Measurements from ENCODE around the gene TTC7B. TPM values are rescaled to one million over a fixed set of nuclear protein-coding genes. Genes with fewer than 3 reads are reported as not detected.

The TTC7B gene
- polyA plus RNA-seq, 1 donor (not counting 4 experiments of a cell fraction or from before 2014, with no cell fraction given), result 21.4 TPM

DNA sequence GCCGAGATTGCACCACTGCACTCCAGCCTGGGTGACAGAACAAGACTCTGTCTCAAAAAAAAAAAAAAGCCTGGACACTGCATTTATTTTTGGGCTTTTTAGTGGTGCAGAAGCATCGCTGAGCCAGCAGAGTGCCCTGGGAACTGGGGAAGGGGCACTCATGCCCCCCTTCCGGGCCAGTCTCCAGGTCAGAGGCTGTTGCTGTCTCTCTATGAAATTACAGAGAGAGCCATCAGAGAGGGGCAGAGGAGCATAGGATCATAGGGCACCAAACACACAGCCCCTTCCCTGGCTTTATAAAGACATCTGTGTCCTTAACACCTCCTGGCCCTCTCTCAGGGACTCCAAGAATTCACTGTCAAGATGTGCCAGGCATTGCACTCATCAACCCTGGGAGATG, 223.6 kb downstream of the TTC7B start:
- no peaks in the 10 kb centered on the region for H3K27me3 ChIP-seq (ENCODE audit: control insufficient read depth, extremely low read depth, insufficient read depth, low read length)
- dilution Hi-C loops (cut with MboI; ENCODE audit: extremely low pct_ligation_motif_present, low sequenced_read_pairs), result no loop called here

DNA sequence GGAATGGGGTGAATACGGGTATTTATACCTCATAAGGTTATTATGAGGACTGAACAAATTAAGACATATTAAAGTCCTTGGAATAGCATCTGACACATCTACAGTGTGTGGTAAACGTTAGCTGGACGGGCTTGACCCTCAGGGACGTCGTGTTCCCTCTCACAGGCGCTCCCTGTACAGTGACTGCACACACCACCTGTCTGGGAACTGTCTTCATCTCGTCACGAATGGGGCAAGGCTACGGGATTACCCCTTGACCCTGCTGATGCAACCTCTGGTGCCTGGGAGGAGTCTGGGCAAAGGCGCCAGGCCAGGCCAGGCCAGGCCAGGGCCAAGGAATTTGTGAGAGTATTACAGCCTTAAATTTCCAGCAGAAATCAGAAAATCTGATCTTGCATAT, 228.3 kb downstream of the TTC7B start:
- H3K27me3 ChIP-seq (ENCODE audit: control insufficient read depth, extremely low read depth, insufficient read depth, low read length), result no peaks in the 10 kb centered on the region
- TF ChIP-seq, protein P1, sequence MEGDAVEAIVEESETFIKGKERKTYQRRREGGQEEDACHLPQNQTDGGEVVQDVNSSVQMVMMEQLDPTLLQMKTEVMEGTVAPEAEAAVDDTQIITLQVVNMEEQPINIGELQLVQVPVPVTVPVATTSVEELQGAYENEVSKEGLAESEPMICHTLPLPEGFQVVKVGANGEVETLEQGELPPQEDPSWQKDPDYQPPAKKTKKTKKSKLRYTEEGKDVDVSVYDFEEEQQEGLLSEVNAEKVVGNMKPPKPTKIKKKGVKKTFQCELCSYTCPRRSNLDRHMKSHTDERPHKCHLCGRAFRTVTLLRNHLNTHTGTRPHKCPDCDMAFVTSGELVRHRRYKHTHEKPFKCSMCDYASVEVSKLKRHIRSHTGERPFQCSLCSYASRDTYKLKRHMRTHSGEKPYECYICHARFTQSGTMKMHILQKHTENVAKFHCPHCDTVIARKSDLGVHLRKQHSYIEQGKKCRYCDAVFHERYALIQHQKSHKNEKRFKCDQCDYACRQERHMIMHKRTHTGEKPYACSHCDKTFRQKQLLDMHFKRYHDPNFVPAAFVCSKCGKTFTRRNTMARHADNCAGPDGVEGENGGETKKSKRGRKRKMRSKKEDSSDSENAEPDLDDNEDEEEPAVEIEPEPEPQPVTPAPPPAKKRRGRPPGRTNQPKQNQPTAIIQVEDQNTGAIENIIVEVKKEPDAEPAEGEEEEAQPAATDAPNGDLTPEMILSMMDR (optimal IDR thresholded peaks at IDR 0.05 in 1 of 3, IDR thresholded peaks at IDR 0.05 in 1 of 3, conservative IDR thresholded peaks at IDR 0.05 in 1 of 3; ENCODE audit: extremely low read depth in 1 of 3, insufficient read depth in 2 of 3, low read length in 3 of 3), result no peak
- TF ChIP-seq EZH2 (IDR thresholded peaks at IDR 0.05; ENCODE audit: low read length), result no peak
- H3K79me2 ChIP-seq (ENCODE audit: control insufficient read depth, insufficient read depth, low read length), result no peaks in the 10 kb centered on the region
- H2AFZ ChIP-seq (ENCODE audit: control insufficient read depth, low read length), result no peak overlapping the region
- peaks cover 0 to 12% of the 10 kb centered on the region in 2 experiments for H3K36me3 ChIP-seq (ENCODE audit: control insufficient read depth in 2 of 2, extremely low read depth in 1 of 2, insufficient read depth in 2 of 2, low read length in 2 of 2)
- DNase-seq (ENCODE audit: low read depth, low spot score) (no peak), FAIRE-seq (no peak)
- no peaks in the 10 kb centered on the region for H4K20me1 ChIP-seq (ENCODE audit: control insufficient read depth, extremely low read depth, insufficient read depth, low read length)
- dilution Hi-C loops (cut with MboI; ENCODE audit: extremely low pct_ligation_motif_present, low sequenced_read_pairs), result no loop called here
- no peaks in the 10 kb centered on the region for H3K9me3 ChIP-seq (ENCODE audit: control insufficient read depth, low read depth, low read length)
- no peak overlapping the region for H3K27ac ChIP-seq (ENCODE audit: control insufficient read depth, insufficient read depth, low read length)
- H3K9me1 ChIP-seq (ENCODE audit: control insufficient read depth, extremely low read depth, insufficient read depth, low read length), result no peaks in the 10 kb centered on the region
- no peaks in the 10 kb centered on the region for H3K4me1 ChIP-seq (ENCODE audit: control insufficient read depth, extremely low read depth, insufficient read depth, low read length)
- H3K9ac ChIP-seq (ENCODE audit: control insufficient read depth, extremely low read depth, insufficient read depth, low read length), result no peak overlapping the region
- no peak overlapping the region for H3K4me3 ChIP-seq (ENCODE audit: control insufficient read depth in 2 of 3, extremely low read depth in 1 of 3, insufficient read depth in 2 of 3, low read depth in 1 of 3, low read length in 3 of 3)
- H3K4me2 ChIP-seq (ENCODE audit: control insufficient read depth, extremely low read depth, insufficient read depth, low read depth, low read length), result no peak overlapping the region

More for the DNA sequence above, 223.6 kb downstream of the TTC7B start:
- no peaks in the 10 kb centered on the region for H3K9me1 ChIP-seq (ENCODE audit: control insufficient read depth, extremely low read depth, insufficient read depth, low read length)
- FAIRE-seq, result no peak
- peaks cover 0 to 6% of the 10 kb centered on the region in 2 experiments for H3K36me3 ChIP-seq (ENCODE audit: control insufficient read depth in 2 of 2, extremely low read depth in 1 of 2, insufficient read depth in 2 of 2, low read length in 2 of 2)
- H4K20me1 ChIP-seq (ENCODE audit: control insufficient read depth, extremely low read depth, insufficient read depth, low read length), result no peaks in the 10 kb centered on the region
- TF ChIP-seq, protein P1 (optimal IDR thresholded peaks at IDR 0.05 in 1 of 3, IDR thresholded peaks at IDR 0.05 in 1 of 3, conservative IDR thresholded peaks at IDR 0.05 in 1 of 3; ENCODE audit: extremely low read depth in 1 of 3, insufficient read depth in 2 of 3, low read length in 3 of 3), result no peak
- TF ChIP-seq EZH2 (IDR thresholded peaks at IDR 0.05; ENCODE audit: low read length), result no peak
- no peak overlapping the region for H2AFZ ChIP-seq (ENCODE audit: control insufficient read depth, low read length)
- no peaks in the 10 kb centered on the region for H3K79me2 ChIP-seq (ENCODE audit: control insufficient read depth, insufficient read depth, low read length)
- no peak for DNase-seq (ENCODE audit: low read depth, low spot score)
- no peaks in the 10 kb centered on the region for H3K9me3 ChIP-seq (ENCODE audit: control insufficient read depth, low read depth, low read length)
- no peak overlapping the region for H3K4me2 ChIP-seq (ENCODE audit: control insufficient read depth, extremely low read depth, insufficient read depth, low read depth, low read length)
- no peak overlapping the region for H3K9ac ChIP-seq (ENCODE audit: control insufficient read depth, extremely low read depth, insufficient read depth, low read length)
- no peaks in the 10 kb centered on the region for H3K4me1 ChIP-seq (ENCODE audit: control insufficient read depth, extremely low read depth, insufficient read depth, low read length)
- H3K4me3 ChIP-seq (ENCODE audit: control insufficient read depth in 2 of 3, extremely low read depth in 1 of 3, insufficient read depth in 2 of 3, low read depth in 1 of 3, low read length in 3 of 3), result no peak overlapping the region
- no peak overlapping the region for H3K27ac ChIP-seq (ENCODE audit: control insufficient read depth, insufficient read depth, low read length)

Data from keratinocyte (primary cell).